Activated T-helper 2 cell treated with anti-CD3 and anti-CD28 coated beads, Interferon-gamma antibody, Interleukin-2, Interleukin-4, amounts not matched to agents 10 μg/mL and 5 μg/mL and 100 μg/mL, durations not matched to agents 14 hours and 24 hours and 36 hours (primary cell): ENCODE measurements around the gene GNPDA2. TPM values are rescaled to one million over a fixed set of nuclear protein-coding genes. Genes with fewer than 3 reads are reported as not detected.

Experiments used
- DNase-seq: peaks from one replicate; pipeline ENCODE4 v3.0.0; 2021; ENCODE audit warnings: low spot score
- H3K27ac Mint-ChIP-seq: one replicate; pipeline ENCODE4 v1.8.0; 2021; ENCODE audit warnings: mixed read lengths
- H3K27me3 Mint-ChIP-seq: one replicate; pipeline ENCODE4 v1.8.0; 2021; ENCODE audit warnings: low read depth, mixed read lengths
- H3K36me3 Mint-ChIP-seq: one replicate; pipeline ENCODE4 v1.8.0; 2021; ENCODE audit warnings: low read depth, mixed read lengths
- H3K4me1 Mint-ChIP-seq: one replicate; pipeline ENCODE4 v1.8.0; 2021; ENCODE audit warnings: low read depth, mixed read lengths
- H3K4me3 Mint-ChIP-seq: one replicate; pipeline ENCODE4 v1.8.0; 2021; ENCODE audit warnings: low read depth, mild to moderate bottlenecking, moderate library complexity, mixed read lengths
- H3K9me3 Mint-ChIP-seq: one replicate; pipeline ENCODE4 v1.8.0; 2021; ENCODE audit warnings: mixed read lengths
- intact Hi-C: fragments of 100-400 bp; cut with micrococcal nuclease; formaldehyde crosslinking; loops from one replicate; pipeline ENCODE4 v1.15.1; 2023
- total RNA-seq: library from RNA; stranded (reverse); gene quantifications from 2 replicates; pipeline ENCODE4 v1.2.3, GENCODE V29; 2022

GNPDA2 gene
- total RNA-seq, 1 donor from 2014 or later: 13.3 TPM

GRCh38 chr4:44674471-44674870, 51.9 kb downstream of the GNPDA2 start:
- peaks cover 5% of the 10 kb centered on the region for H3K27me3 Mint-ChIP-seq
- H3K4me3 Mint-ChIP-seq: no peak overlapping the region
- H3K36me3 Mint-ChIP-seq: peaks cover 5% of the 10 kb centered on the region
- intact Hi-C loops: no loop called here
- H3K9me3 Mint-ChIP-seq: no peaks in the 10 kb centered on the region
- no peak overlapping the region for H3K27ac Mint-ChIP-seq
- DNase-seq: no peak
- peaks cover 11% of the 10 kb centered on the region for H3K4me1 Mint-ChIP-seq

- intact Hi-C loops: no loop called here
- peaks cover 5% of the 10 kb centered on the region for H3K27me3 Mint-ChIP-seq
- H3K27ac Mint-ChIP-seq: no peak overlapping the region
- H3K4me3 Mint-ChIP-seq: no peak overlapping the region
- H3K9me3 Mint-ChIP-seq: no peaks in the 10 kb centered on the region
- no peaks in the 10 kb centered on the region for H3K4me1 Mint-ChIP-seq
- DNase-seq: no peak
- H3K36me3 Mint-ChIP-seq: no peaks in the 10 kb centered on the region
Measured at GRCh38 chr4:44671636-44672035, 54.7 kb downstream of the GNPDA2 start.

- Mint-ChIP-seq H3K9me3 (no peaks in the 10 kb centered on the region), H3K27ac (no peak overlapping the region), H3K4me1 (no peaks in the 10 kb centered on the region), H3K36me3 (no peaks in the 10 kb centered on the region), H3K4me3 (no peak overlapping the region), H3K27me3 (peaks cover 5% of the 10 kb centered on the region)
- no peak for DNase-seq
- intact Hi-C loops: no loop called here
Measured at GRCh38 chr4:44670506-44671199, 55.7 kb downstream of the GNPDA2 start.

- H3K4me3 Mint-ChIP-seq: no peak overlapping the region
- H3K9me3 Mint-ChIP-seq: no peaks in the 10 kb centered on the region
- intact Hi-C loops: no loop called here
- peaks cover 3% of the 10 kb centered on the region for H3K27me3 Mint-ChIP-seq
- no peaks in the 10 kb centered on the region for H3K4me1 Mint-ChIP-seq
- H3K27ac Mint-ChIP-seq: no peak overlapping the region
- no peaks in the 10 kb centered on the region for H3K36me3 Mint-ChIP-seq
- DNase-seq: no peak
Measured at GRCh38 chr4:44668526-44668925, 57.8 kb downstream of the GNPDA2 start.

- intact Hi-C loops: no loop called here
- Mint-ChIP-seq H3K27me3 (no peaks in the 10 kb centered on the region), H3K36me3 (no peaks in the 10 kb centered on the region), H3K9me3 (no peaks in the 10 kb centered on the region), H3K27ac (no peak overlapping the region), H3K4me3 (no peak overlapping the region), H3K4me1 (no peaks in the 10 kb centered on the region)
- no peak for DNase-seq
Measured at GRCh38 chr4:44663539-44664263, 62.7 kb downstream of the GNPDA2 start.

- Mint-ChIP-seq H3K36me3 (no peaks in the 10 kb centered on the region), H3K4me1 (no peaks in the 10 kb centered on the region), H3K9me3 (no peaks in the 10 kb centered on the region), H3K27me3 (no peaks in the 10 kb centered on the region), H3K27ac (no peak overlapping the region), H3K4me3 (no peak overlapping the region)
- intact Hi-C loops: no loop called here
- DNase-seq: no peak
Measured at GRCh38 chr4:44662623-44663005, 63.7 kb downstream of the GNPDA2 start.

- DNase-seq: no peak
- H3K4me1 Mint-ChIP-seq: no peaks in the 10 kb centered on the region
- H3K9me3 Mint-ChIP-seq: no peaks in the 10 kb centered on the region
- no peaks in the 10 kb centered on the region for H3K36me3 Mint-ChIP-seq
- H3K27ac Mint-ChIP-seq: no peak overlapping the region
- H3K27me3 Mint-ChIP-seq: no peaks in the 10 kb centered on the region
- no peak overlapping the region for H3K4me3 Mint-ChIP-seq
- intact Hi-C loops: no loop called here
Measured at GRCh38 chr4:44661940-44662622, 64.3 kb downstream of the GNPDA2 start.

GRCh38 chr4:44660396-44660795, 66.0 kb downstream of the GNPDA2 start:
- Mint-ChIP-seq H3K27me3 (no peaks in the 10 kb centered on the region), H3K4me3 (no peak overlapping the region), H3K9me3 (no peaks in the 10 kb centered on the region), H3K4me1 (no peaks in the 10 kb centered on the region), H3K36me3 (no peaks in the 10 kb centered on the region), H3K27ac (no peak overlapping the region)
- intact Hi-C loops: no loop called here
- DNase-seq: no peak

GRCh38 chr4:44652002-44652401, 74.4 kb downstream of the GNPDA2 start:
- no peaks in the 10 kb centered on the region for H3K9me3 Mint-ChIP-seq
- DNase-seq: no peak
- intact Hi-C loops: no loop called here
- no peaks in the 10 kb centered on the region for H3K4me1 Mint-ChIP-seq
- no peak overlapping the region for H3K27ac Mint-ChIP-seq
- H3K4me3 Mint-ChIP-seq: no peak overlapping the region
- H3K27me3 Mint-ChIP-seq: peaks cover 2% of the 10 kb centered on the region
- no peaks in the 10 kb centered on the region for H3K36me3 Mint-ChIP-seq

Other genes starting within 250 kb of the GNPDA2 start
- not detected in 2 replicates for gene YIPF7, start 74.9 kb downstream of the GNPDA2 start, total RNA-seq
- 30.7 and 33.2 TPM in 2 replicates for gene GUF1, start 48.1 kb downstream of the GNPDA2 start, total RNA-seq